ENCODE measurements around the gene FXYD6.

GRCh38 chr11:117887431-117888138 is 11.1 kb upstream of the FXYD6 start:
- TF ChIP-seq POLR2A (IDR thresholded peaks at IDR 0.05) (no peak), CTCF (IDR thresholded peaks at IDR 0.05) (no peak), POLR2AphosphoS5 (IDR thresholded peaks at IDR 0.05) (no peak), EP300 (IDR thresholded peaks at IDR 0.05) (no peak)
